ENCODE results near the gene ZC3H7A.

GRCh38 chr16:11783319-11784037 is 13.6 kb downstream of the ZC3H7A start:
- TF ChIP-seq POLR2A (IDR thresholded peaks at IDR 0.05) (no peak), CTCF (IDR thresholded peaks at IDR 0.05) (no peak), POLR2AphosphoS5 (IDR thresholded peaks at IDR 0.05; ENCODE audit: insufficient read depth in 1 of 2, low read depth in 1 of 2) (no peak)

All from vagina (tissue), 2 donors.